ENCODE data around the gene SLU7.

- no peak for TF ChIP-seq CTCF (IDR thresholded peaks at IDR 0.05; ENCODE audit: borderline replicate concordance, extremely low read depth, low read length, poor library complexity, severe bottlenecking)
- TF ChIP-seq EZH2 (IDR thresholded peaks at IDR 0.05; ENCODE audit: borderline replicate concordance, low read depth, low read length, severe bottlenecking): no peak
These were observed 41.6 kb upstream of the SLU7 start for GRCh38 chr5:160460377-160461049.
